ENCODE results near the gene LIME1.

The LIME1 gene

DNA sequence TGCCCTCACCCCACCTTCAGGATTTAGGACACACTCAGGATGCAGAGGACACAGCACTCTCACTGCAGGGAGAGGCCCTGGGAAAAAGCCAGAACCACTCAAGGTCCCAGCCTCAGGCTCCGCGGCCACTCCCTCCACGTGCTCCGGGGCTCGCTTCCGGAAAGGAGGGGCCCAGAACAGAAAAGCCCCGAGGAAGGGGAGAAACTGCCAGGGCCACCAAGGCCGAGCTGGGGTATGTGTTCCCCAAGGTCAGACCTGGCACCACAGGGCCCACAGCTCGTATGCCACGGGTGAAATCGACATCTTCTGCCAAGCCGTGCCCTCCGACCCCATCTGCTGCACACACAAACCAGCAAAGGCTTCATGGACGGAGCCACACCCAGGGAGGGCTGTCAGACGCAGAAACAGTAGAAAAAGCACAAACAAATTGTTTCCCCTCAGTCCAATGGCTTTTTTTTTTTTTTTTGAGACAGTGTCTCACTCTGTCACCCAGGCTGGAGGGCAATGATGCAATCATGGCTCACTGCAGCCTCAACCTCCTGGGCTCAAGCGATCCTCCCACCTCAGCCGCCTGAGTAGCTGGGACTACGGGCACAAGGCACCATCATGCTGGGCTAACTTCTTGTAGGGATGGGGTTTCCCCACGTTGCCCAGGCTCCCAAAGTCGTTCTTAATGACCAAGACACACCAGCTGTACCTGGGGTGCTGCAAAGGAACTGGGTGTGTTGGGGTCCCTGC is 36.5 kb downstream of the LIME1 start:
- peaks cover 12% of the 10 kb centered on the region for H3K79me1 ChIP-seq (ENCODE audit: low read depth, low read length)
- H2BK12ac ChIP-seq (ENCODE audit: low read length): no peak overlapping the region
- no peak overlapping the region for H2AFZ ChIP-seq (ENCODE audit: low read length)
- no peak overlapping the region for H2BK15ac ChIP-seq (ENCODE audit: low read length)
- no peak overlapping the region for H3K27ac ChIP-seq (replicated peaks; ENCODE audit: low read length)
- H3K23ac ChIP-seq (ENCODE audit: low read depth, low read length, poor library complexity): peak overlapping the region; percentile 31
- H3K4me2 ChIP-seq (ENCODE audit: insufficient read depth, low read length, poor library complexity, severe bottlenecking): no peak overlapping the region
- no peak overlapping the region for H2BK5ac ChIP-seq (ENCODE audit: low read length)
- no CpG with 5 or more reads among the region's 20 CpGs for WGBS, 2 donors (ENCODE audit: extremely low coverage in 2 of 2, insufficient read length in 2 of 2, insufficient replicate concordance in 1 of 2)
- H3K27me3 ChIP-seq (ENCODE audit: control insufficient read depth in 3 of 3, insufficient read depth in 3 of 3, low read depth in 1 of 3, low read length in 3 of 3): no peaks in the 10 kb centered on the region
- H2AK5ac ChIP-seq (ENCODE audit: low read depth, low read length): no peak overlapping the region
- peak overlapping the region; percentile 21 for H3K9ac ChIP-seq (ENCODE audit: low read depth, low read length, poor library complexity)
- H4K91ac ChIP-seq (ENCODE audit: low read depth, low read length, poor library complexity): no peak overlapping the region
- no peak overlapping the region for H3K14ac ChIP-seq (ENCODE audit: low read length)
- H4K8ac ChIP-seq (ENCODE audit: low read depth, low read length): no peak overlapping the region
- H3K4me3 ChIP-seq (ENCODE audit: low read length in 2 of 2): no peak overlapping the region
- H3K18ac ChIP-seq (ENCODE audit: low read length): no peak overlapping the region
- H3K9me3 ChIP-seq (replicated peaks in 1 of 2; ENCODE audit: control insufficient read depth in 2 of 2, insufficient read depth in 1 of 2, low read depth in 1 of 2, low read length in 2 of 2): no peaks in the 10 kb centered on the region
- H3K4ac ChIP-seq (ENCODE audit: low read length): no peak overlapping the region
- H2BK120ac ChIP-seq (ENCODE audit: low read depth, low read length): no peak overlapping the region
- DNase-seq (ENCODE audit: low spot score): no peak
- peaks cover 8% of the 10 kb centered on the region in 2 donors for H3K4me1 ChIP-seq (ENCODE audit: control insufficient read depth in 2 of 2, insufficient read depth in 1 of 2, low read depth in 1 of 2, low read length in 2 of 2)
- H3K36me3 ChIP-seq (replicated peaks in 1 of 2; ENCODE audit: control insufficient read depth in 2 of 2, insufficient read depth in 2 of 2, low read length in 2 of 2): peaks cover 1 to 49% of the 10 kb centered on the region in 2 donors

DNA sequence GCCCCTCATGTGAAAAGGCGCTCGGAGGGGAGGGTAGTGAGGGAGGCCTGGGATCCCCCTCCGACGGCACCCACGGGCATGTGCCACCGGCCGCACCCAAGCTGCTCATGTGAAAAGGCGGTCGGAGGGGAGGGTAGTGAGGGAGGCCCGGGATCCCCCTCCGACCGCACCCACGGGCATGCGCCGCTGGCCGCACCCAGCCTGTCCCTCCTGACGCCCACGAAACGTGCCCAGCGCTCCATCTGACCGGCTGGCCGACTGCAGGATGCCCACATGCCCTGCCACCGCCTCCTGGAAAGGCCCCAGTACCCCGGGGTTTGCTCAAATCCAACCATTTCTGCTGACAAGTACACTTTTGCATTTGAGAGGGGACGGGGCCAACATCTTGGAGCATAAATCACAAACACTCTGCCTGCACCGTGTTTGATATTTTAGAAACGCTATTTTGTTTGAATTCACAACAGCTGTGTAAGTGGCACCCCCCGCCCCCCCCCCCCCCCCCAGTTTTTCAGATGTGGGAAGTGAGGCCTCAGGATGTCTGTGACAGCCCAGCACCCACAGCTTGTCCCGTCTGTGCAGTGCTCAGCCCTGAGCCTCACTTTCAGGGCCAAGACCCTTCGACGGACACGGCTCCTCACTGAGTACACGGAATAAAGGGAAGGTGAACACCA is 37.2 kb downstream of the LIME1 start:
- no peaks in the 10 kb centered on the region for H3K9me3 ChIP-seq (replicated peaks in 1 of 2; ENCODE audit: control insufficient read depth in 2 of 2, insufficient read depth in 1 of 2, low read depth in 1 of 2, low read length in 2 of 2)
- H2AK5ac ChIP-seq (ENCODE audit: low read depth, low read length): no peak overlapping the region
- WGBS, 2 donors (ENCODE audit: extremely low coverage in 2 of 2, insufficient read length in 2 of 2, insufficient replicate concordance in 1 of 2): no CpG with 5 or more reads among the region's 33 CpGs
- H3K27ac ChIP-seq (replicated peaks; ENCODE audit: low read length): no peak overlapping the region
- H2AFZ ChIP-seq (ENCODE audit: low read length): no peak overlapping the region
- H2BK5ac ChIP-seq (ENCODE audit: low read length): no peak overlapping the region
- no peak overlapping the region for H3K18ac ChIP-seq (ENCODE audit: low read length)
- H3K4ac ChIP-seq (ENCODE audit: low read length): no peak overlapping the region
- no peak for DNase-seq (ENCODE audit: low spot score)
- H3K4me2 ChIP-seq (ENCODE audit: insufficient read depth, low read length, poor library complexity, severe bottlenecking): no peak overlapping the region
- H2BK12ac ChIP-seq (ENCODE audit: low read length): no peak overlapping the region
- H3K27me3 ChIP-seq (ENCODE audit: control insufficient read depth in 3 of 3, insufficient read depth in 3 of 3, low read depth in 1 of 3, low read length in 3 of 3): no peaks in the 10 kb centered on the region
- no peak overlapping the region for H4K8ac ChIP-seq (ENCODE audit: low read depth, low read length)
- H2BK15ac ChIP-seq (ENCODE audit: low read length): no peak overlapping the region
- no peak overlapping the region for H3K14ac ChIP-seq (ENCODE audit: low read length)
- peaks cover 1 to 43% of the 10 kb centered on the region in 2 donors for H3K36me3 ChIP-seq (replicated peaks in 1 of 2; ENCODE audit: control insufficient read depth in 2 of 2, insufficient read depth in 2 of 2, low read length in 2 of 2)
- no peak overlapping the region for H3K9ac ChIP-seq (ENCODE audit: low read depth, low read length, poor library complexity)
- H3K79me1 ChIP-seq (ENCODE audit: low read depth, low read length): peaks cover 12% of the 10 kb centered on the region
- no peak overlapping the region for H3K23ac ChIP-seq (ENCODE audit: low read depth, low read length, poor library complexity)
- peaks cover 8 to 10% of the 10 kb centered on the region in 2 donors for H3K4me1 ChIP-seq (ENCODE audit: control insufficient read depth in 2 of 2, insufficient read depth in 1 of 2, low read depth in 1 of 2, low read length in 2 of 2)
- H2BK120ac ChIP-seq (ENCODE audit: low read depth, low read length): no peak overlapping the region
- H4K91ac ChIP-seq (ENCODE audit: low read depth, low read length, poor library complexity): no peak overlapping the region
- no peak overlapping the region for H3K4me3 ChIP-seq (ENCODE audit: low read length in 2 of 2)

DNA sequence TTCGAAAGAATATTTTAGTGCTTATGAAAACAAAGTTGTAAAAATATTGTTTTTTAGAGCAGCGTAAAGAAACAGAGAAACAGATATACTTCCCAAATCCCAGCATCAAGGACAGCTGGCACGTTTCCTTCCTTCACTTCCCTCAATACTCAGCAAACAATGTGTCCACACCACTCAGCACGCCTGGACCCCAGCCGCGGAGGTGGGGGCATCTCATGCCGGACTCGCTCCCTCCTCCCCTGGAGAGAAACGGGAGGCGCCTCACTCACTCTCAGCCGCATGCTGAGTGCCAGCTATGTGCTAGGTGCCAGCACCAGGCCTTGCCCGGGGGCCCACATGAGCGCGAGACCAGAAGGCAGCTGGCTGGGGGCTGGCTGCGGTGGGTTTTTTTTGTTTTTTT is 37.8 kb downstream of the LIME1 start:
- Histone ChIP-seq H3K9me3 (replicated peaks in 1 of 2; ENCODE audit: control insufficient read depth in 2 of 2, insufficient read depth in 1 of 2, low read depth in 1 of 2, low read length in 2 of 2) (no peaks in the 10 kb centered on the region), H2BK5ac (ENCODE audit: low read length) (no peak overlapping the region), H3K36me3 (replicated peaks in 1 of 2; ENCODE audit: control insufficient read depth in 2 of 2, insufficient read depth in 2 of 2, low read length in 2 of 2) (peaks cover 0 to 37% of the 10 kb centered on the region in 2 donors), H3K79me1 (ENCODE audit: low read depth, low read length) (peaks cover 12% of the 10 kb centered on the region), H3K23ac (ENCODE audit: low read depth, low read length, poor library complexity) (no peak overlapping the region), H4K8ac (ENCODE audit: low read depth, low read length) (no peak overlapping the region), H2BK15ac (ENCODE audit: low read length) (no peak overlapping the region), H2AFZ (ENCODE audit: low read length) (no peak overlapping the region), H3K4ac (ENCODE audit: low read length) (no peak overlapping the region), H4K91ac (ENCODE audit: low read depth, low read length, poor library complexity) (no peak overlapping the region), H2BK12ac (ENCODE audit: low read length) (no peak overlapping the region), H3K18ac (ENCODE audit: low read length) (peak overlapping the region; percentile 28), H3K27ac (replicated peaks; ENCODE audit: low read length) (no peak overlapping the region), H3K4me3 (ENCODE audit: low read length in 2 of 2) (no peak overlapping the region), H2BK120ac (ENCODE audit: low read depth, low read length) (no peak overlapping the region), H3K4me2 (ENCODE audit: insufficient read depth, low read length, poor library complexity, severe bottlenecking) (no peak overlapping the region), H3K27me3 (ENCODE audit: control insufficient read depth in 3 of 3, insufficient read depth in 3 of 3, low read depth in 1 of 3, low read length in 3 of 3) (no peaks in the 10 kb centered on the region), H3K14ac (ENCODE audit: low read length) (no peak overlapping the region), H2AK5ac (ENCODE audit: low read depth, low read length) (no peak overlapping the region), H3K9ac (ENCODE audit: low read depth, low read length, poor library complexity) (no peak overlapping the region), H3K4me1 (ENCODE audit: control insufficient read depth in 2 of 2, insufficient read depth in 1 of 2, low read depth in 1 of 2, low read length in 2 of 2) (peaks cover 8 to 10% of the 10 kb centered on the region in 2 donors)
- DNase-seq (ENCODE audit: low spot score): no peak
- no CpG with 5 or more reads among the region's 15 CpGs for WGBS, 2 donors (ENCODE audit: extremely low coverage in 2 of 2, insufficient read length in 2 of 2, insufficient replicate concordance in 1 of 2)

All from neuronal stem cell (in vitro differentiated cells).